PC-9 (cell line): ENCODE data around the gene FAM53A.

Source experiments
- EZH2 ChIP-seq: fragments of 200-600 bp; sonication (generic); IDR thresholded peaks from 2 replicates; pipeline ENCODE4 v1.8.0; 2017; ENCODE audit warnings: antibody characterized with exemption, low read depth
- TF ChIP-seq, protein P1 (sequence below): fragments of 200-600 bp; sonication (generic); conservative IDR thresholded peaks from 2 replicates; pipeline ENCODE4 v1.6.1; 2017; ENCODE audit warnings: mixed run types, antibody characterized with exemption, mild to moderate bottlenecking, moderate library complexity

DNA sequence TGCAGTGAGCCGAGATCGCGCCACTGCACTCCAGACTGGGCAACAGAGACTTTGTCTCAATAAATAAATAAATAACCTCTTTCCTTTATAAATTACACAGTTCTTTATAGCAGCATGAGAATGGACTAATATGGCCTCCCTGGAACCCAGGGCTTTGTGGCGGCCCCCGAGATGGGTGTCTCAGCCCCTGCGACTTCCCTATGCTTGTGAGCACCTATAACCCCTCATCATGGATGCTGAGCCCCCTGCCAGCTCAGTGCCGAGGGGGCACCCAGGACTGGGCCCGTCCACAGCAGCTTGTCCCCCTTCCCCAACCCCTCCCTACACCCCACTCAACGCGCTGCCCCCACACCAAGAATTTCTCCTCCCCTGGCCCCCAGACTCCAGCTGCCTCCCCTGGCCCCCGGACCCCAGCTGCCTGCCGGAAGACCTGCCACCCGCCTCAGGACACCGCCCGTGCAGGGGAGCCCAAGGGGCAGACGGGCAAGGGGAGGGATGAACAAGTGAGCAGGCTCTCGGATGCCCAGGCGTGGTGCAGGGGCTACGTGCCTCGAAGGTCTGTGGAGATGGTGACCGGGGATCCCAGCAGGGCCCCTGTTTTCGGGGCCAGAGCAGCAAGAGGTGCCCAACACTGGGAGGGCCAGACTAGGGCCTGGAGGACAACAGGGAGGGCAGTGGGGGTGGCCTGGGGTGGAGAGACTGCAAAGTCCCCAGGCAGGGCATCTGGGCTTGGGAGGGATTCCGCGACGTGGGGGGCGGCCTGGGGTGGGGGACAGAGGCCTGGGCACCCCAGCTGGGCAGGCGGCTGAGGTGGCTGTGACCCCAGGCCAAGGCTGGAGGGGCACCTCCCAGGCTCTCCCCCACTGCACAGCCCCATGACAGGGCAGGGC, 74.0 kb downstream of the FAM53A start:
- TF ChIP-seq, protein P1, sequence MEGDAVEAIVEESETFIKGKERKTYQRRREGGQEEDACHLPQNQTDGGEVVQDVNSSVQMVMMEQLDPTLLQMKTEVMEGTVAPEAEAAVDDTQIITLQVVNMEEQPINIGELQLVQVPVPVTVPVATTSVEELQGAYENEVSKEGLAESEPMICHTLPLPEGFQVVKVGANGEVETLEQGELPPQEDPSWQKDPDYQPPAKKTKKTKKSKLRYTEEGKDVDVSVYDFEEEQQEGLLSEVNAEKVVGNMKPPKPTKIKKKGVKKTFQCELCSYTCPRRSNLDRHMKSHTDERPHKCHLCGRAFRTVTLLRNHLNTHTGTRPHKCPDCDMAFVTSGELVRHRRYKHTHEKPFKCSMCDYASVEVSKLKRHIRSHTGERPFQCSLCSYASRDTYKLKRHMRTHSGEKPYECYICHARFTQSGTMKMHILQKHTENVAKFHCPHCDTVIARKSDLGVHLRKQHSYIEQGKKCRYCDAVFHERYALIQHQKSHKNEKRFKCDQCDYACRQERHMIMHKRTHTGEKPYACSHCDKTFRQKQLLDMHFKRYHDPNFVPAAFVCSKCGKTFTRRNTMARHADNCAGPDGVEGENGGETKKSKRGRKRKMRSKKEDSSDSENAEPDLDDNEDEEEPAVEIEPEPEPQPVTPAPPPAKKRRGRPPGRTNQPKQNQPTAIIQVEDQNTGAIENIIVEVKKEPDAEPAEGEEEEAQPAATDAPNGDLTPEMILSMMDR = no peak
- no peak for TF ChIP-seq EZH2
